ENCODE measurements around the gene KSR2.

DNA sequence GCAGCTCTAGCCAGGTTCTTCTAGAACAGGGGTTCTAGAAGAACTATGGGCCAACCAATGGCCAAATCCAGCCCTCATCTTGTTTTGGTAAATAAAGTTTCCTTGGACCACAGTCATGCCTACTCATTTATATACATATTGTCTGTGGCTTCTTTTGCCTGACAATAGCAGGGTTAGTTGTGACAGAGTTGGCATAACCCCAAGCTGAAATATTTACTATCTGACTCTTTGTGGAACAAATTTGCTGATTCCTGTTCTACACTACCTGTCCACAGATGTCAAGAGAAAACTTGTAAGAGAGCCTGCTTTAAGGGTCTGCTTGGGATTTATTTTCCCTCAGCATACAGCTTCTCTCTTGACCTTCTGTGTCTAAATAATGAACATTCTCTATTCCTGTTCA lies 289.0 kb downstream of the KSR2 start:
- TF ChIP-seq POLR2A (IDR thresholded peaks at IDR 0.05; ENCODE audit: low read depth, low read length) (no peak), CTCF (conservative IDR thresholded peaks at IDR 0.05; ENCODE audit: low read depth, low read length) (no peak), USF2 (IDR thresholded peaks at IDR 0.05; ENCODE audit: low read depth, low read length) (no peak), FOS (IDR thresholded peaks at IDR 0.05; ENCODE audit: low read depth, low read length) (no peak), RAD21 (IDR thresholded peaks at IDR 0.05; ENCODE audit: low read length) (no peak), RFX5 (IDR thresholded peaks at IDR 0.05; ENCODE audit: low read depth, low read length) (no peak)

All from IMR-90 (cell line).